ENCODE measurements around the gene UTP15. TPM values are rescaled to one million over a fixed set of nuclear protein-coding genes. Genes with fewer than 3 reads are reported as not detected.
A peak's percentile ranks its signal among the peaks of the same experiment; 100 is the strongest.

The UTP15 gene
- total RNA-seq (2021) (26.2 to 35.2 TPM (median 26.7 TPM) in 3 replicates), Bru-seq, nascent RNA (percentile 94 among the genes with signal in this experiment)
- long read RNA-seq, experiment 1, transcript UTP15-201 (13 exons, 3,687 nt), result major isoform, 58 of 90 reads
- long read RNA-seq, experiment 1, partial matches to known transcripts, result 23 of 90 reads
- long read RNA-seq, experiment 1, other reads (novel, unspliced or antisense), result 9 of 90 reads
- long read RNA-seq, experiment 2, partial matches to known transcripts, result 5 of 20 reads
- long read RNA-seq, experiment 2, other reads (novel, unspliced or antisense), result 12 of 20 reads
- long read RNA-seq, experiment 3, transcript UTP15-201 (13 exons, 3,687 nt), result major isoform, 58 of 66 reads
- long read RNA-seq, experiment 3, partial matches to known transcripts, result 2 of 66 reads
- long read RNA-seq, experiment 3, other reads (novel, unspliced or antisense), result 6 of 66 reads

GRCh38 chr5:73565139-73565968 is at the start of gene UTP15, which contains the start of gene ANKRA2:
UTP15 (plus strand) TSS chr5:73565743; CDS start chr5:73567345, 1,602 bp downstream.
ANKRA2 (minus strand) TSS chr5:73565639; CDS start chr5:73562881, 2,758 bp downstream.
- Mint-ChIP-seq H3K9me3 (no peaks in the 10 kb centered on the region), H3K4me3 (peak within 1 kb of the TSS; percentile 88), H3K27ac (peak within 1 kb of the TSS; percentile 99), H3K36me3 (peaks cover 18% of the 10 kb centered on the region), H3K4me1 (peaks cover 14% of the 10 kb centered on the region), H3K27me3 (ENCODE audit: low read depth) (no peaks in the 10 kb centered on the region)
- ChIA-PET CTCF (interaction anchor here (0.8 to 1.5 kb wide), 4 partner anchors 10 to 78 kb away, joined by 3 to 7 read pairs (median 4); no protein-coding TSS in a partner anchor), POLR2A (interaction anchor here (0.5 kb wide), 1 partner anchor 319 kb away, joined by 3 read pairs; no protein-coding TSS in a partner anchor)
- DNase-seq (ENCODE audit: low spot score) (peak; percentile 99), ATAC-seq (peak; percentile 95)
- TF ChIP-seq MAX (CRISPR knock-in tag; IDR thresholded peaks at IDR 0.05), result peak; percentile 90
- no peak for TF ChIP-seq MXD4 (CRISPR knock-in tag; IDR thresholded peaks at IDR 0.05; ENCODE audit: borderline replicate concordance)
- TF ChIP-seq CDX4 (CRISPR knock-in tag; IDR thresholded peaks at IDR 0.05; ENCODE audit: borderline replicate concordance), result no peak
- no peak for TF ChIP-seq ESRRA (CRISPR knock-in tag; IDR thresholded peaks at IDR 0.05; ENCODE audit: borderline replicate concordance)
- no peak for TF ChIP-seq PRRX2 (CRISPR knock-in tag; IDR thresholded peaks at IDR 0.05)
- no peak for TF ChIP-seq CTCF (IDR thresholded peaks at IDR 0.05)
- TF ChIP-seq SP1 (CRISPR knock-in tag; conservative IDR thresholded peaks at IDR 0.05), result peak; percentile 96
- no peak for TF ChIP-seq GRHL2 (CRISPR knock-in tag; IDR thresholded peaks at IDR 0.05; ENCODE audit: insufficient replicate concordance, severe bottlenecking)
- no peak for TF ChIP-seq SMAD3 (CRISPR knock-in tag; IDR thresholded peaks at IDR 0.05; ENCODE audit: borderline replicate concordance)
- TF ChIP-seq FOXP4 (CRISPR knock-in tag; IDR thresholded peaks at IDR 0.05), result no peak; the same call in 1 of the 2 replicates
- no peak for TF ChIP-seq RORB (CRISPR knock-in tag; IDR thresholded peaks at IDR 0.05)
- TF ChIP-seq ARID4B (CRISPR knock-in tag; IDR thresholded peaks at IDR 0.05; ENCODE audit: borderline replicate concordance), result 0 out of 2 replicates have a peak, but pooled peaks have one; percentile 75
- no peak for TF ChIP-seq TEAD4 (CRISPR knock-in tag; IDR thresholded peaks at IDR 0.05)
- TF ChIP-seq E2F1 (CRISPR knock-in tag; IDR thresholded peaks at IDR 0.05), result no peak
- TF ChIP-seq NFE2L1 (CRISPR knock-in tag; IDR thresholded peaks at IDR 0.05), result peak; percentile 48; the same call in 1 of the 2 replicates
- no peak for TF ChIP-seq NR1H2 (CRISPR knock-in tag; IDR thresholded peaks at IDR 0.05)
- TF ChIP-seq AFF4 (CRISPR knock-in tag; IDR thresholded peaks at IDR 0.05; ENCODE audit: borderline replicate concordance), result no peak
- TF ChIP-seq CBFB (CRISPR knock-in tag; IDR thresholded peaks at IDR 0.05; ENCODE audit: low read depth), result no peak
- TF ChIP-seq SMAD4 (CRISPR knock-in tag; IDR thresholded peaks at IDR 0.05), result no peak
- no peak for TF ChIP-seq ZNF138 (CRISPR knock-in tag; conservative IDR thresholded peaks at IDR 0.05)
